AG04449 (cell line): ENCODE results near the gene ZDHHC22.

Experiments used
- CTCF ChIA-PET: fragments of 350-600 bp; formaldehyde crosslinking; extraction: SDS; loops from one replicate; lab custom pipeline; 2021; ENCODE audit warnings: antibody characterized with exemption; lab: Yijun Ruan, JAX
- POLR2A ChIA-PET: fragments of 400-600, 350-600 bp; formaldehyde crosslinking; extraction: SDS; loops from one replicate; lab custom pipeline; 2020; ENCODE audit warnings: antibody characterized with exemption, inconsistent platforms; lab: Yijun Ruan, JAX
- DNase-seq: peaks from one replicate; pipeline ENCODE4 v3.0.0-alpha.2; 2010; ENCODE audit warnings: low read depth, low spot score
- H3K4me3 ChIP-seq: 2 replicates; pipeline ENCODE4 v1.5.1; 2011; ENCODE audit warnings: low read depth, mild to moderate bottlenecking, control low read depth, low read length
- CTCF ChIP-seq: IDR thresholded peaks from one replicate; pipeline ENCODE4 v1.5.1; 2011; ENCODE audit warnings: mild to moderate bottlenecking, moderate library complexity, low read length, control low read depth, inconsistent platforms; ENCODE audit not compliant: insufficient read depth; ENCODE audit errors: missing control alignments

Gene ZDHHC22

GRCh38 chr14:77185093-77185465 lies 43.5 kb upstream of the ZDHHC22 start:
- no peak for DNase-seq
- ChIA-PET CTCF (no interaction called here), POLR2A (no interaction called here)
- no peak for TF ChIP-seq CTCF
- H3K4me3 ChIP-seq: no peak overlapping the region

GRCh38 chr14:77184396-77185092 lies 43.0 kb upstream of the ZDHHC22 start:
- no peak for DNase-seq
- ChIA-PET CTCF (no interaction called here), POLR2A (no interaction called here)
- no peak for TF ChIP-seq CTCF
- no peak overlapping the region for H3K4me3 ChIP-seq

GRCh38 chr14:77183896-77184295 lies 42.3 kb upstream of the ZDHHC22 start:
- ChIA-PET CTCF (interaction anchor here (1.0 kb wide), 1 partner anchor 12 kb away, joined by 3 read pairs; no protein-coding TSS in a partner anchor), POLR2A (no interaction called here)
- no peak for DNase-seq
- no peak for TF ChIP-seq CTCF
- H3K4me3 ChIP-seq: no peak overlapping the region

GRCh38 chr14:77181603-77182437 lies 40.2 kb upstream of the ZDHHC22 start, which contains the start of gene TMEM63C:
TSS of gene TMEM63C (plus strand) at chr14:77181798. CDS start at chr14:77218814, 37,016 bp downstream.
- CTCF ChIA-PET: no interaction called here

GRCh38 chr14:77180726-77181602 lies 39.4 kb upstream of the ZDHHC22 start:
- POLR2A ChIA-PET: no interaction called here
- no peak for DNase-seq
- no peak for TF ChIP-seq CTCF
- CTCF ChIA-PET: no interaction called here
- no peak overlapping the region for H3K4me3 ChIP-seq

More at GRCh38 chr14:77181603-77182437, 40.2 kb upstream of the ZDHHC22 start, which contains the start of gene TMEM63C:
- POLR2A ChIA-PET: no interaction called here
- no peak for DNase-seq
- peak within 1 kb of the TSS; percentile 15; the same call in 1 of the 2 replicates for H3K4me3 ChIP-seq
- no peak for TF ChIP-seq CTCF
